Panc1 (cell line): ENCODE data around the gene CCR8. TPM values are rescaled to one million over a fixed set of nuclear protein-coding genes. Genes with fewer than 3 reads are reported as not detected.

Experiments
- ATAC-seq: fragments of 200-7000 bp; cut with Tn5 transposase; 2 replicates; pipeline ENCODE4 v1.9.1; 2020; ENCODE audit warnings: mild to moderate bottlenecking, moderate library complexity
- BruUV-seq: library from RNA; stranded (reverse); fragments of 400-500 nt; replicated peaks from 2 replicates; lab custom pipeline; 2021; lab: Mats Ljungman, UMichigan
- CTCF ChIA-PET: fragments of 300-600 bp; sonication (Branson Sonifier 250); formaldehyde crosslinking; loops from one replicate; lab custom pipeline; 2022; ENCODE audit warnings: antibody characterized with exemption; lab: Charles Lee
- POLR2A ChIA-PET: fragments of 300-600 bp; sonication (Branson Sonifier 250); formaldehyde crosslinking; loops from one replicate; lab custom pipeline; 2022; ENCODE audit warnings: antibody characterized with exemption; lab: Charles Lee
- DNase-seq: peaks from one replicate; pipeline ENCODE4 v3.0.0-alpha.2; 2010; ENCODE audit warnings: low read depth, low spot score
- H3K27ac ChIP-seq: 2 replicates; pipeline ENCODE4 v1.5.1; 2011; ENCODE audit warnings: mild to moderate bottlenecking, low read length, inconsistent platforms
- H3K27me3 ChIP-seq: fragments of 200-500 bp; sonication (Bioruptor generic); 2 replicates; pipeline ENCODE4 v1.6.0; 2014; ENCODE audit warnings: low read length, inconsistent platforms; ENCODE audit not compliant: control insufficient read depth, insufficient read depth
- H3K36me3 ChIP-seq: fragments of 200-500 bp; sonication (Bioruptor generic); 2 replicates; pipeline ENCODE4 v1.5.1; 2014; ENCODE audit warnings: inconsistent platforms, mild to moderate bottlenecking, low read length, moderate library complexity; ENCODE audit not compliant: control insufficient read depth, insufficient read depth
- H3K4me1 ChIP-seq: 2 replicates; pipeline ENCODE4 v1.5.1; 2011; ENCODE audit warnings: inconsistent platforms, mild to moderate bottlenecking, low read length, moderate library complexity; ENCODE audit not compliant: control insufficient read depth, insufficient read depth
- H3K4me3 ChIP-seq, 2 experiments: 2 replicates each; pipeline ENCODE4 v1.5.1; 2011 to 2012; ENCODE audit warnings: low read depth in 2 of 2, low read length in 2 of 2, mild to moderate bottlenecking in 2 of 2, inconsistent platforms in 1 of 2, moderate library complexity in 1 of 2
- H3K9me3 ChIP-seq: fragments of 200-500 bp; sonication (Bioruptor generic); 2 replicates; pipeline ENCODE4 v1.5.1; 2014; ENCODE audit warnings: low read depth, mild to moderate bottlenecking, inconsistent platforms, low read length, moderate library complexity; ENCODE audit not compliant: control insufficient read depth, insufficient read depth
- POLR2AphosphoS5 ChIP-seq: IDR thresholded peaks from 2 replicates; pipeline ENCODE4 v1.6.1; 2012; ENCODE audit warnings: mild to moderate bottlenecking, low read depth, low read length, moderate library complexity
- SIN3A ChIP-seq: IDR thresholded peaks from 2 replicates; pipeline ENCODE4 v1.6.1; 2012; ENCODE audit warnings: low read depth, mild to moderate bottlenecking, low read length, moderate library complexity, borderline replicate concordance; ENCODE audit not compliant: insufficient read depth
- TCF7L2 ChIP-seq: IDR thresholded peaks from 2 replicates; pipeline ENCODE4 v1.6.1; 2011; ENCODE audit warnings: mild to moderate bottlenecking, low read depth, low read length, inconsistent platforms
- in situ Hi-C: cut with HindIII; loops from 2 replicates; pipeline ENCODE4 v1.10.0; 2016; ENCODE audit warnings: low sequenced_read_pairs, low pct_unique_long_range_greater_than_20kb
- intact Hi-C: fragments of 100-400 bp; cut with micrococcal nuclease; formaldehyde crosslinking; loops from one replicate; pipeline ENCODE4 v1.10.0; 2022; ENCODE audit not compliant: unreplicated experiment
- total RNA-seq: library from RNA; stranded (reverse); gene quantifications from one replicate; pipeline ENCODE4 v1.2.1, GENCODE V29; 2021; ENCODE audit not compliant: unreplicated experiment
- TF ChIP-seq, protein P1 (sequence below): fragments of 450-650 bp; IDR thresholded peaks from 2 replicates; pipeline ENCODE4 v1.5.1; 2017; ENCODE audit warnings: mild to moderate bottlenecking
- TF ChIP-seq, protein P2 (sequence below), 2 experiments: IDR thresholded peaks; 2 replicates each; pipeline ENCODE4 v1.6.1; 2011 to 2012; ENCODE audit warnings: low read depth in 2 of 2, control low read depth in 1 of 2, low read length in 1 of 2, mild to moderate bottlenecking in 1 of 2, moderate library complexity in 1 of 2; ENCODE audit not compliant: insufficient read depth in 1 of 2

Gene CCR8
- total RNA-seq, 1 experiment from 2014 or later, result not detected

DNA sequence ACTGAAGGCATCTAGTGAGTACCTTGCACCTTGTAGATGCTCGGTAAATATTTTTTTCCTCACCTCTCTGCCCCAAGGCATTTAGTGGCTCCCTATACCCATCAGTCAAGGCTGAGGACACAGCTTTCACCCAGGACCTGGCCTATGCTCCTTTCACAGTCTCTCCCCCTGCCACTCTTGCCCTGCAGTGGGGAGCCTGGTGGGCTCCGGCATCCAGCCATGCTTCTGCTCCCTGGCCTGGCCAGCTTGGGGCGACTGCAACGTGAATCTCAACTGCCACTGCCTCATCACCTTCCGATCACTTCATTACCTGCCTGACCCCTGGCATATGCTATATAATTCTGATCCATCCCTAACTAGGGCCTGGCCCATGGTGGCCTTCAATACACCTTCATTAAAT is 48.9 kb upstream of the CCR8 start:
- POLR2A ChIA-PET, result no interaction called here
- no peaks in the 10 kb centered on the region for H3K36me3 ChIP-seq
- H3K27ac ChIP-seq, result no peak overlapping the region
- no TSS peak for BruUV-seq
- intact Hi-C loops (no loop called here), in situ Hi-C loops (no loop called here)
- H3K9me3 ChIP-seq, result no peaks in the 10 kb centered on the region
- TF ChIP-seq POLR2AphosphoS5 (no peak), TCF7L2 (no peak)
- TF ChIP-seq, protein P1, sequence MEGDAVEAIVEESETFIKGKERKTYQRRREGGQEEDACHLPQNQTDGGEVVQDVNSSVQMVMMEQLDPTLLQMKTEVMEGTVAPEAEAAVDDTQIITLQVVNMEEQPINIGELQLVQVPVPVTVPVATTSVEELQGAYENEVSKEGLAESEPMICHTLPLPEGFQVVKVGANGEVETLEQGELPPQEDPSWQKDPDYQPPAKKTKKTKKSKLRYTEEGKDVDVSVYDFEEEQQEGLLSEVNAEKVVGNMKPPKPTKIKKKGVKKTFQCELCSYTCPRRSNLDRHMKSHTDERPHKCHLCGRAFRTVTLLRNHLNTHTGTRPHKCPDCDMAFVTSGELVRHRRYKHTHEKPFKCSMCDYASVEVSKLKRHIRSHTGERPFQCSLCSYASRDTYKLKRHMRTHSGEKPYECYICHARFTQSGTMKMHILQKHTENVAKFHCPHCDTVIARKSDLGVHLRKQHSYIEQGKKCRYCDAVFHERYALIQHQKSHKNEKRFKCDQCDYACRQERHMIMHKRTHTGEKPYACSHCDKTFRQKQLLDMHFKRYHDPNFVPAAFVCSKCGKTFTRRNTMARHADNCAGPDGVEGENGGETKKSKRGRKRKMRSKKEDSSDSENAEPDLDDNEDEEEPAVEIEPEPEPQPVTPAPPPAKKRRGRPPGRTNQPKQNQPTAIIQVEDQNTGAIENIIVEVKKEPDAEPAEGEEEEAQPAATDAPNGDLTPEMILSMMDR, result no peak
- TF ChIP-seq, protein P2, sequence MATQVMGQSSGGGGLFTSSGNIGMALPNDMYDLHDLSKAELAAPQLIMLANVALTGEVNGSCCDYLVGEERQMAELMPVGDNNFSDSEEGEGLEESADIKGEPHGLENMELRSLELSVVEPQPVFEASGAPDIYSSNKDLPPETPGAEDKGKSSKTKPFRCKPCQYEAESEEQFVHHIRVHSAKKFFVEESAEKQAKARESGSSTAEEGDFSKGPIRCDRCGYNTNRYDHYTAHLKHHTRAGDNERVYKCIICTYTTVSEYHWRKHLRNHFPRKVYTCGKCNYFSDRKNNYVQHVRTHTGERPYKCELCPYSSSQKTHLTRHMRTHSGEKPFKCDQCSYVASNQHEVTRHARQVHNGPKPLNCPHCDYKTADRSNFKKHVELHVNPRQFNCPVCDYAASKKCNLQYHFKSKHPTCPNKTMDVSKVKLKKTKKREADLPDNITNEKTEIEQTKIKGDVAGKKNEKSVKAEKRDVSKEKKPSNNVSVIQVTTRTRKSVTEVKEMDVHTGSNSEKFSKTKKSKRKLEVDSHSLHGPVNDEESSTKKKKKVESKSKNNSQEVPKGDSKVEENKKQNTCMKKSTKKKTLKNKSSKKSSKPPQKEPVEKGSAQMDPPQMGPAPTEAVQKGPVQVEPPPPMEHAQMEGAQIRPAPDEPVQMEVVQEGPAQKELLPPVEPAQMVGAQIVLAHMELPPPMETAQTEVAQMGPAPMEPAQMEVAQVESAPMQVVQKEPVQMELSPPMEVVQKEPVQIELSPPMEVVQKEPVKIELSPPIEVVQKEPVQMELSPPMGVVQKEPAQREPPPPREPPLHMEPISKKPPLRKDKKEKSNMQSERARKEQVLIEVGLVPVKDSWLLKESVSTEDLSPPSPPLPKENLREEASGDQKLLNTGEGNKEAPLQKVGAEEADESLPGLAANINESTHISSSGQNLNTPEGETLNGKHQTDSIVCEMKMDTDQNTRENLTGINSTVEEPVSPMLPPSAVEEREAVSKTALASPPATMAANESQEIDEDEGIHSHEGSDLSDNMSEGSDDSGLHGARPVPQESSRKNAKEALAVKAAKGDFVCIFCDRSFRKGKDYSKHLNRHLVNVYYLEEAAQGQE (IDR thresholded peaks at IDR 0.05; ENCODE audit: insufficient read depth in 1 of 2, low read depth in 2 of 2, low read length in 1 of 2), result no peak
- H3K4me3 ChIP-seq, result no peak overlapping the region
- H3K4me1 ChIP-seq, result no peaks in the 10 kb centered on the region
- CTCF ChIA-PET, result interaction anchor here (1.1 kb wide), 1 partner anchor 12 kb away, joined by 3 read pairs; no protein-coding TSS in a partner anchor
- ATAC-seq, result no peak
- no peaks in the 10 kb centered on the region; the same call in 1 of the 2 replicates for H3K27me3 ChIP-seq
- no peak for DNase-seq

DNA sequence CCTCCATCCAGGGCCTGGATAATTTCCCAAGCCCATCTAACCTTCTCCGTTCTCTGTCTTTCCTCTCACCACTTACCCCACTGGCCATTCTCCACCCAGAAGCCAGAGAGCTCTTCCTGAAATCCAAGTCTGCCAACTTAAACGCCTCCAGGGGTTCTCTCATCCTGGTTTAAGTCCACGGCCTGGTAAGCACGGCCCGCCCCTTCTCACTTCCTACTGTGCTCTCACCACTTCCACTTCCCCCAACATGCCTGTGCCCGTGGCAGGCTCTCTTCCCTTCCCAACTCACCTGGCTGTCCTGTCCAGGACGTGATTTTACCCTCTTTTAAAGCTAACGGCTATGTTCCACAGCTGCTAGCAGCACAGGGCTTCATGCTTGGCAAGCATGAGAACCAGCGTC is 48.0 kb upstream of the CCR8 start:
- H3K27me3 ChIP-seq, result no peaks in the 10 kb centered on the region
- ChIA-PET CTCF (no interaction called here), POLR2A (no interaction called here)
- no peak overlapping the region for H3K27ac ChIP-seq
- intact Hi-C loops (no loop called here), in situ Hi-C loops (no loop called here)
- TF ChIP-seq, protein P2 (IDR thresholded peaks at IDR 0.05; ENCODE audit: insufficient read depth in 1 of 2, low read depth in 2 of 2, low read length in 1 of 2), result no peak
- TF ChIP-seq, protein P1, result no peak
- TF ChIP-seq POLR2AphosphoS5 (no peak), TCF7L2 (no peak), SIN3A (no peak)
- no peak for ATAC-seq
- no TSS peak for BruUV-seq
- DNase-seq, result no peak
- no peak overlapping the region for H3K4me3 ChIP-seq
- no peaks in the 10 kb centered on the region for H3K4me1 ChIP-seq
- no peaks in the 10 kb centered on the region for H3K9me3 ChIP-seq
- H3K36me3 ChIP-seq, result no peaks in the 10 kb centered on the region
